Cerebellar nuclear complex (tissue), 1 donor: ENCODE results near the gene PHYH.
"Not testable (repeated sequence)": the region's sequence is repeated elsewhere in the genome, so short reads cannot be mapped to it uniquely, and the experiment has no call there.

Experiments
- DNase-seq, 2 experiments: peaks; one replicate each; lab custom pipeline; 2025; lab: John Stamatoyannopoulos, UW

Gene PHYH

DNA sequence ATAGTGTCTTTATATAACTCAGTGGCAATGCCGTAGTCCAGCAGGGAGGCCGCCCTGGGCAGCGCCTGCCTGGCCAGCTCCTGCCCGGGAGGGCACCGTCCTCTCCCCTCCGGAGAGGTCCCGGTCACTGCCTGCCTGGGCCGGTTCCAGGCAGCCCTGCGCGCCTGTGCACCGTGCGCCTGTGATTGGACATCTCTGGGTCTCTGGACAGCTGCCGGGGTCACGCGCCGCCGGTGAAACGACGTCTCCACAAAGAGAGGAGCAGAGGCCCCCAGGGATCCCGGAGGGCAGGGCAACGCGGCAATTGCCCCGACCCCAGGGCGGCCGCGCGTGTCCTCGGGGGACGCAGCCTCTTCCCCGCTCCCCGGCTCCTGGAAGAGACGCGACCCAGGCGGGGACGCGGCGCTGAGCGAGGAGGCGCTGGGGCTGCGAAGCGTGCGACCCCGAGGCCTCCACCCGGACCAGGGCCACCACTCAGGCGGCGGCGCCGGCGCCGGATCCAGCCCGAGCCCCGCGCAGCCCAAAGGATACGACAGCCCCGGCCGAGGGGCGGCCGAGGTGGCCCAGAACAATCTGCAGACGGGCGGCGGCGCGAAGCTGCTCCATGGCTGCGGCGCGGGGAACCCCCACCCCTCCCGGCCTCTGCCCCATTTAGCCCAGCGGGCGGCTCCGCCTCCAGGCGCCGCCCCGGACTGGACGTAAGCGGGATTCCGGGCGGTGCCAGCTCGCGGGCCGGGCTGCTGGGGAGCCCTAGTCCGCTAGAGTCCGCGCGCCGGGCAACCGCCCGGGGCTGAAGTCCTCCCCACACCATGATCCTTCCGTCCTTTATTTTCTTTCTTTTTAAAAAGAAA, at the start of gene PHYH:
TSS of gene PHYH (minus strand) at position 628 of the 851 bp plus-strand sequence. CDS start at position 606, 22 bp downstream.
- peak; percentile 24 to 82 for DNase-seq

DNA sequence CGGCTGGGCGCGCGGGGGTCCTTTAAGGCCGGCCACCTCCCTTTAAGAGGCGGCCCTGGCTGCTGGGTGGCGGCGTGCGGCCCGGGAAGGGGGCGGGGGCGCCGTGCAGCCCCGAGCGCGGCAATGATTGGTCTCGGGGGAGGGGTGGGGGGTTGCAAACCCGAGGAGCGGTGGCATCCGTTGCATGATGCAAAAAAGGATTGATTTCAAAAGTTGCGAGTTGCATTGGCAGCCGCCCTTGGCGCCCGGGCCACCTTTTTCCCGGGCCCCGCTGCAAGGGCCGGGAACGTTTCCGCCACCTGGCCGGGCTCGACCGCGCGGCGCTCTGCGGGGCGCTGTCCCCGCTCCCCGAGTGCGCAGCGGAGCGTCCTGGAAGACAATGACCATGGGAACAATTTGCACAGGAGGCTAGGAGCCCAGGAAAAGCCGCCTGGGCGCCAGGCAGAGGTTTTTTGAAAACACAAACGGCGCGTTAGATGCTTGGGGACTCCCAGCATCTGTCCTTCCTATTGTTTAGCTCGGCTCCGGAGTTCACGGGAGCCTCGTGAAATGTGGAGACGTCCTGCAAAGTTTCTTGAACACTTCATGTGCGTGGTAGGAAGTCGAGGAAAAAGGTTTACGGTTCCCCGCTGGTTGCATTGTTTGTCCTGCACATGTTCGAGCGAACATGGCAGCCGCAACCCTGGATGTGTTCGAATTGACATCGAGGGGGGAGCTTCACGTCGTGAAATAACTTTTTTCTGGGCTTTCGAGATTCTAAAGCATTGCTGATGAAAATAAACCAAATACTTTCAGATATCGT, 48.6 kb upstream of the PHYH start, which contains the start of gene SEPHS1:
TSS of gene SEPHS1 (minus strand) at position 78 of the 802 bp plus-strand sequence. CDS start 3,343 bp downstream, outside the sequence.
- DNase-seq = no peak

DNA sequence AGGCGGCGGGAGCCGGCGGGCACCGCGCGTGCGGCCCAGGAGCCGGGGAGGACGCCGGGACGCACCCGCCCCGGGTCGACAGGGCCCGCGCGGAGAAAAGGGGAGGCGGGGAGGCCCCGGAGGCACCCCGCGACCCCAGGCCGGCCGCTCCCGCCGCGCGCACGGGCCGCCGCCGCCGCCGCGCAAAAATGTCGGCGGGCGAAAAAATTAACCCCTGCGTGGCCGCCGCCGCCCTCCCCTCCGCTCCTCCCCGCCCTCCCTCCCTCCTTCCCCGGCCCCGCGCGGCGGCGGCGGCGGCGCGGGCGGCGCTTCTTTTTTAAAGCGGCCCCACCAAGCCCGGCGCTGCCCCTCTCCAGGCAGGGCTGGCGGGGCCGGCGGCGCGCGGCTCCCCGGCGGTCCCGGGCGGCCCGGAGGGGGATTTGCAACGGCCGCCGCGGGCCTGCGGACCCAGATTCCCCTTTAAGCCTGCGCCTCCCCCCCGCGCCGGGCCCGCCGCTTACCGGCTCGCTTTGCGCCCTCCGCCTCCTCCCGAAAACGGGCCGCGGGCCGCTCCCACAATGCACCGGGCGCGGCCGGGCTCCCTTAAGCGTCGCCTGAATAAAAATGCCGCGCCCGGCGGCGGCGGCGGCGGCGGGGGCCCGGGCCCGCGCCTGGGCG, 47.8 kb upstream of the PHYH start:
- no peak for DNase-seq

DNA sequence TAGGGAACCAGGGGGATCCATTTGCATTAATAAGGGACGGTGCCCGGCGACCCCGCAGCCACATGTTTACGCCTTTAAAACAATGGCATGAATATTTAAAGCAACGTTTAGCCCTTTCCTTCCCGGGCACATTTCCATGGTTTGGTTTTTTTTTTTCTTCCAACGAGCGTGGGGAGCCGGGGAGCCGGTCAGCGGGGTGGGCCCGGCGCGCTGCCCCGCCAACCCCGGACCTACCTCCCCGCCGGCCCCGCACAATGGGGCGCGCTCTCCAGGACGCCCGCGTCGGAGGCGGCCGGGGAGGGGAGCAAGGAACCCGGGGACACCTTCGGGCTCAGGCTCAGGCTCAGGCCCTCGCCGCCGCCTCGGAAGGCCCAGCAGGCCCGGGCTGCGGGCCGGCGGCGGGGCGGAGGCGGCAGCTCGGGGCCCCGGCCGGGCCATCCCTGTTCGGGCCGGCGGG, 47.2 kb upstream of the PHYH start:
- DNase-seq = no peak

DNA sequence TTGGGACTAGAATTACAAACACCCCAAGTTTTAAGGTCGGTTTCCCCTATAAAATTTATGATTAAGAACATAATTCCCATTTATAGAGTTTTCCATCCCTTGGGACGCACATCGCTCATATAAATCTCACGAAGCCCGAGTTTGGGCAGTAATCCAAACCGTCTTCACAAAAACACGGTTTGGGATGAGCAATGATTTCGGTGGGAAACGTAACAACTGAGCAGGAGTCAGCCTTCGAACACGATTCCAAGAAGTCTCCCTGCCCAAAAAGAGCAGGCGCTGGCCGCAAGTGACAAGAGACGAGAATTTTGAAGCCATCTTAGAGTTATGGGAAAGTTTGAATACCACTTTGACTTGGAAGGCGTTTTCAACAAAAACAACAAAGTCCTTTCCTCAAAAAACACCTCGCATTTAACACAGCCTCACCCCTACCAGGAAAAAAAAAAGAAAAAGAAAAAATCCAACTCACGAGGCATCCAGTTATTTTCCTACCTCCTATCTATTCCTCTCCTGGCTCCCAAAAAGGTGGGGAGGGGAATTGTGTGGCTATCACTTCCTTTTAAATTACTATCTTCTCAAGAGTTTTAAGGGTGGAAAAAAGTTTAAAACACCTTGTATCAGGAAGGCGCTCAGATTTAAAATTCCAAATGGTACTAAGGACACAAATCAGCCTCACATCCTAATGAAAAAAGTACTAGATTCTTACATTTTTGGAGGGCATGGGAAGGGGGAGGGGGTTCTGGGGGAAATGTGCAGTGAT, 46.6 kb upstream of the PHYH start:
- DNase-seq = no peak

DNA sequence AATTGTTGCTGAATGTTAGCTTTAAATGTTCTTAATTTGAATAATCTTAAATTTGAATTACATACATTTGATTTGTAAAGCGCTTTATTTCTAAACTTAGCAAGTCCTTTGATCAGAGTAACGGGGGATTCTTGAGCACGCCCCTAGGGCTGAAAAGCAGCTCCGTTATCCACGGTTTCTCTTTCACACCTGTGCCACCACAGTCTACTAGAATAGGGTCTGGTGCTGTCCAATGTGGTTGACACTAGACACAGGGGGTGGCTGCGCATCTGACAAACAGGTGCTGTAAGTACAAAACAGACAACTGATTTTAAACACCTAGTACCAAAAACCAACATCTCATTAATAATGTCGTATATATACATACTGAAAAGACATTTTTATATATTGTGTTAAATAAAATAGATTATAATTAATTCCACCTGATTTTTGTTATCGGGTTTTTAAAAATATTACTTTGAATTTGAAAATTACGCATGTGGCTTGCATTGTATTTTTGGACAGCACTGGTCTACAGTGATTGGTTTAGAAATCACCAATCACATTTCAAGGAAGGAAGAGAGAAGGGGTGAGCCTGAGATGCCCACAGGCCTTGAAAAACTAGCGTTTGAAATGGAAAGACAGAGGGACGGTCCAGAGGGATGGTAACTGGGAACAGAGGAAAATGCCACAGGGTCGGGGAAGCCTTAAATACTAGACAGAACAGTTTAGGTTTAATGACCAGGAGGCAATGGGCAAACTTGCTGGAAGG, 40.9 kb upstream of the PHYH start:
- peak in 1 of 2 experiments; percentile 36 for DNase-seq

DNA sequence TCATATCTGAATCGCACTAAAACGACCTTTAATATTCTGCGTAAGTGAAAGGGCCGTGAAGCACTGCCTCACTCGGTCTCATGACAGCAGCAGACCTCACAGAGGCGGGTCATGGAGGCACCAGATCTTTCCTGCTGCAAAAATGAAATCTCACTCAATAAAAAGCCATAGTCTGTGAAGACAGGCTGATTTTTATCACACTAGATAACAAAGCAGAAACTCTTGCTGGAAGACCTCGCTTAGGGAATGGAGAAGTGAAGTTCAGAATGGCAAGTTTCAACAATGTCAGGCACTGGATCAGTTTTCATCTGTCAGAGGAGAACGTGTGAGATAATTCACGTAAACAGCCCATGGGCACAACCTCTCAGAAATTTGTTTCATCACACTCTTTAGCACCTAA, 40.2 kb upstream of the PHYH start:
- DNase-seq = no peak

DNA sequence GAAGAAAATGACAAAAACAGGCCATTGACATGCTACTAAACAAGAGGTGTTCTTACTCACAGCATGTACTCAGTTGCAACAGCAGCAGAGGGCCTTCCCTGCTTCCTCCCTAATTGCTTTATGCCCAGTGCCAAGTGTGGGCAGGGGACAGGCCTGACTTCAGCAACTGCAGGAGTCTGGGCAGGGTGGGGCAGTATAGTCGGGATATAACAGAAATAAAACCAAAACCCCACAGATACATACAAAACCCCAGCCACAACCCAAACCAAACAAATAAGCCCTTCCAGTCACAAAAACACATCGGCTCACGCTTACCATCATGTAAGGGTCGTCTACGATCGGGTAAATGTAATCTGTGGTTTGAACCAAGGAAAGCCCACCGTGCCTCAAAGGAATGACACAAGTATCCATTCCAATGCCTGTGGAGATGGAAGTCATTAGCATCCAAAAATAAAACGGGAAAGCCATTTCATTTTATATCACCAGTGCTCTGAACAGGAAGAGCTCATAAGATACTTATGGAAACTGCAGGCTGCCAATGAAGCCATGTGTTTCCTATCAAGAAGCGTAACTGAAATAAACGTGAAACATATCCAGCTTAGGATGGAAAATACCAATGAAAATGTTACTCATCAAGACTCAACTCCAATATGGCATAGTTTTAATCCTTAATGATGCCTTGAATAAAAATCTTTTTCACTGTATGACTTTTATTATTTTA, 38.7 kb upstream of the PHYH start:
- DNase-seq = no peak

DNA sequence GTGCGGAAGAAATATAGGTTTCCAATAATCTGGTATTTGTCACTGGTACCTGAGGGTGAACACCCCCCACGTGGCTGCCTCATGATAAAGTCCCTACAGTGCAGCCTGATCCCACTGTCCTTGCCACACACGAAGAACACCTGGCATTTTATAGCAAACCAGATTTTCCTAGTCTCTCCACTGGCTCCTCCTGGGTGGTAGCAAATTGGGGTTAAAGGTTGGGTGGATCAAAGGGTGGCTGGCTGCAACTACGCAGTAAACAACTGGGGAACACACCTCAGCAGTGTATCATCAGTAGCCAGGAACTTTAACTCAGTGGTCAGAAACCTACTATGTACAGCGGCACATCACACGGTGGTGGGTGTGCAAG, 37.9 kb upstream of the PHYH start:
- no peak for DNase-seq

DNA sequence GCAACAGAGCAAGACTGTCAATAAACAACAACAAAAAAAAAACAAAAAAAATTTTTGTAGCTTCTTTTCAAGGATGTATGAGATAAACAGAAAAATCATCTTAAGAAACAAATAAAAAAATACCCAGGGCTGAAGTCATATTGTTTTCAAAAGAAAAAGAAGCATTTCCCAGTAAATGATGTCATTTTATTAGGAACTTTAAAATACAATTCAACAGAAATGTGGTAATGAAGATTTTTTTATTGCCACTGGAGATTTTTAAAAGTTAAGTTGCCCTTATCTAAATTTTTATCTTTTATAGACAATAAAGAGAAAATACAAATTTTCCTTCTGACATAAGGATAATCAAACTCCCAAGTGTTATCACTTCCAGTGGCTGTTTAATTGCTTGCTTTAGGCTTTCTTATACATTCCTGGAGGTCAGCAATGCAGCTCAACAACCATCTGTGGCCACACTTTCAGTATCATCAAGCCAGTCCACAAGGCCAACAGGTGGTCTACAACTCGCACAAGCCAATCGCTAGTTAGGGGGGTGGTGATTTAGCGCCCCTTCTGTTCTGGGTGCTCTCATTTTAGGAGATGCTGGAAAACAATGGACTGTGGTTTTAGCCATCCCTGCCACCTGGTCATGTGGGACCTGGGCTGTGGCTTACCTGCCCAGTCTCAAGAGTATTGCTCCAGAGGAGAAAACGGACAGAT, 37.4 kb upstream of the PHYH start:
- no peak for DNase-seq

DNA sequence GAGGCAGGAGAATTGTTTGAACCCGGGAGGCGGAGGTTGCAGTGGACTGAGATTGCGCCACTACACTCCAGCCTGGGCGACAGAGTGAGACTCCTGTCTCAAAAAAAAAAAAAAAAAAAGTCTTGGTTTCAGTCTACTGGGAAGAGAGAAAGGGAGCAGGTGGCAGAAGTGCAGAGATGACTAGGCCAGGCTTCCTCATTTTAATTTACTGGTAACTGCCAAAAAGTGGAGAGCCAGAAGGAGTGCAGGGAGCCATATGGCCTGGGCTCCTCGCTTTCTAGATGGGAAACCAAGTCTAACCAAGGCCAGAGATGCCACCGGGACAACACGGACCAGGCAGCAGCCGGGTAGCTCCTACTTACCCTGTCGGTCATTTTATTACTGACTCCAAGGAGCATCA, 36.0 kb upstream of the PHYH start:
- DNase-seq = peak; percentile 66 to 97

DNA sequence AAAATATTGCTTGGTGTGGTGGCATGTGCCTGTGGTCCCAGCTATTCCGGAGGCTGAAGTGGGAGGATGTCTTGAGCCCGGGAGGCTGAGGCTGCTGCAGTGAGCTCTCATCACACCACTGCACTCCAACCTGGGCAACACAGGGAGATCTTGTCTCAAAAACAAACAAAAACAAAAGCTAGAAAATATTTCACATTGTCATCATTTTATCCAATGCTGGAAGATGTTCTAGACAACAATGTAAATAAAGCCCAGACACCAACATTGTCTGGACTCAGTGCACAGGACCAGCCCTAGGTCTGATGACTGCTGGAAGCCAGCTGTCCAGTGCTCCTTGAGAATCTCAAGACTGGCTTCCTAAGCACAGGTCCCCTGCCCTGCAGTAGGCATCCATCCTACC, 34.7 kb upstream of the PHYH start:
- no peak for DNase-seq

DNA sequence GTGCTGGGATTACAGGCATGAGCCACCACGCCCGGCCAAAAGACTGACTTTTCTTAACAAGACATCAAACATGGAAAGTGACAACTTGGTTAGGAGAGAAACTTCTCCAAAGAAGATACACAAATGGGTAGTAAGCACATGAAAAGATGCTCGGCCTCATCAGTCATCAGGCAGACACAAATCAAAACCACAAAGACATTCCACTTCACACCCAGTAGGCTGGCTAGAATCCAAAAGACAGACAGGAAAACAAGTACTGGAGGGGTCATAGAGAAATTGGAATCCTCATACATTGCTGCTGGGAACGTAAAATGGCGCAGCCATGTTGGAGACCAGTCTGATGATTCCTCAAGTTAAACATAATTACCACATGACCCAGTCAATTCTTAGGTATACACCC, 31.8 kb upstream of the PHYH start:
- no peak for DNase-seq

DNA sequence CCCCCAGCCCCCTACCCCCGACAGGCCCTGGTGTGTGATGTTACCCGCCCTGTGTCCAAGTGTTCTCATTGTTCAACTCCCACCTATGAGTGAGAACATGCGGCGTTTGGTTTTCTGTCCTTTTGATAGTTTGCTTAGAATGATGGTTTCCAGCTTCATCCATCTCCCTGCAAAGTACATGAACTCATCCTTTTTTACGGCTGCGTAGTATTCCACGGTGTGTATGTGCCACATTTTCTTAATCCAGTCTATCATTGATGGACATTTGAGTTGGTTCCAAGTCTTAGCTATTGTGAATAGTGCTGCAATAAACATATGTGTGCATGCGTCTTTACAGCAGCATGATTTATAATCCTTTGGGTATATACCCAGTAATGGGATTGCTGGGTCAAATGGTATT, 31.1 kb upstream of the PHYH start:
- not testable (repeated sequence) for DNase-seq

DNA sequence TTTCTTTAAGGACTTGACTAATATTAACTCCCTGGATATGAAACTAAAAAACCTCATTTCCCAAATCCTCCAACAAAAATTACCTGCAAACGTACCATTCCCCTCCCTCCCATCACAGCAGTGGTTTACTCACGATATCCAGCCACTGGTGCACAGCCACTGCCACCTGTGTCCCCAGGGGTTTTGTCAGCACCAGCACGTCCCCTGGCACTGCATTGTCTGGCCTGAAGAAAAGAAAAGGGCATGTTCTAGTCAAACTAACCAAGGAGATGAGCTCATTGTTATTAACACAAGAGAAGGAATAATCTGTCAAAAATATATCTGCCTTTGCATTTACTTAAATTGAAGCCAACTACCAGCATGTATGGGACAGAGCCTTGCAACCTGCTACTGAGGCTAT, 29.7 kb upstream of the PHYH start:
- DNase-seq = no peak

DNA sequence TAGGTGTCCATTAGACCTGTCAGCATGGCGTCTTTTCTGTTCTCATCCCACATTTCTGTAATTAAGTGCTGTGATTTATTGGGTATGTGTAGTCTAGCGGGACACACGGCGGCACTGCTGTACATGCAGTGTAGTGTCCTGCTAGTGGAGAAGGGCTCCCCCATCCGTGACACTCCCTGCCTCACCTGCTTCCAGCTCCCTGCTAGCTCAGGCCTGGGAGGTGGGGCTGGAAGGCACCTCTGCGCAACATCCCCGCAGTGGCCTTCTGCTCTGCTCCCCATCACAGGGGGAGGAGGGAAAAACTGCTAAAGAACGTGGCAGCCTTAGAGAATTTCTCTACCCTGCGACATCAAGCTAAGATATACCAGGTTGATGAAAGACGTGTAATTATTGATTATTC, 28.7 kb upstream of the PHYH start:
- no peak for DNase-seq

DNA sequence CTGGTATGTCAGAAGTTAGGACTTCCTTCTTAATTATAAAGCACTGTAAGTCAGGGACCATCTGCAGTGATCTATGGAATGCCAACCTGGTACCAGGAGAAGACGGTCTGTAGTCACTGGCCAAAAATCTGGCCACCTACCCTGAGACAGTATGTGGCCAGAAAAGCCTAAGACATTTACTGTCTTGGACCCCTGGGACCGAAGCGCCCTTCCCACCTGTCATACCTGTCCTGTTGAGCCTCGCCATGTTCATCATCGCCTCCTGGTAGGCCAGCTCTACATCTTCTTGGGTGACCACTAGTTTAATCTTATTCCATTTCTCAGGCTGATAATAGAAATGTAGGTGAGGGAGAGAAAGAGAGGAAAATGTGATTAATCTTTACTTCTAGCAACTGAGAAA, 28.3 kb upstream of the PHYH start:
- DNase-seq = no peak

DNA sequence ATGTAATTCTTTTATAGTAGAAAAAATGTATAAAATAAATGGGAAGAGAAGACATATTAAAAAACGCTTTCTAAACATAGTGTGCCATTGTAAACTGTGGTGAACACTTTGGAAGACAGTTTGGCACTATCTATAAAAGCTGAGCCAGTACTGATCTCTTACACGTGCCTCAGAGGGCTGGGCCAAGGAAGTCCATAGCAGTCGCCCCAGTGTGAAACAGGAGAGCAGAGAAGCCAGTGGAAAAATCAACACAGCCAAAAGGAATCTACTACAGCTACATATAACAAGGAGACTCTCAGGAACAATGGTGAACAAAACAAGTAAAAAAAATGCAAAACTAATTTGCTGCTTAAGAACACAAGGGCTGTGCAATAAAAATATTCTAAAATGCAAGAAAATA, 27.7 kb upstream of the PHYH start:
- DNase-seq = no peak

DNA sequence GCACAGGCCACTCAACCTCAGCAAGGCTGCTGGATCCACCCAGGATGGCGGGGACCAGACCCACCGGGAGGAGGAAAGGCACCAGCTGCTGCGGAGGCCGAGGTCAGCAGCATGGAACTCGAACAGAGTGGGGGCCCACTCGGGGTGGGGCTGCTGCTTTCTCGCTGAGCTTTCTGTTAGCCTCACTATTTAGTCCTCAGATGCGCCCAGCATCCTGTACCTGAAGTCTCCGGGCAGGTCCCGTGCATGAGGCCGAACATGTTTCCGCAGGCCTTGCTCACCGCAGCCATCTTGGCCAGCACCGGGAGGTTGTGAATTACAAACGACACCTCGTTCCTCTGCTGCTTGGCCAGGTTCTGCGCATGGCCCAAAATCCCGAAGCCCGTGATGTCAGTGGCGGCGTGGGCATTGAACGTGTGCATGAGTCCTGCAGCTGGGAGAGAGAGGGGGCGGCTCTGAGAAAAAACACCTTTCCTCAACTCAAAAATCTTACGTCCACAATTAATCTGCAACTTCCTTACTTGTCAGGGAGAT, 22.8 kb upstream of the PHYH start:
- DNase-seq = no peak
